SK-N-SH treated with all-trans-retinoic acid at 6 μM for 48 hours (cell line): ENCODE data around the gene GSTO2.

ENCODE experiments used
- ARNTL ChIP-seq: fragments of 450-650 bp; formaldehyde crosslinking; IDR thresholded peaks from 2 replicates; pipeline ENCODE4 v1.5.0; 2020; ENCODE audit warnings: low read depth, mild to moderate bottlenecking, moderate library complexity, borderline replicate concordance
- BACH2 ChIP-seq: fragments of 250-450 bp; sonication (Bioruptor Pico); IDR thresholded peaks from 2 replicates; pipeline ENCODE4 v1.9.0; 2021; ENCODE audit warnings: mild to moderate bottlenecking, borderline replicate concordance
- ESRRG ChIP-seq: fragments of 250-450 bp; sonication (Bioruptor Pico); IDR thresholded peaks from 2 replicates; pipeline ENCODE4 v1.6.1; 2021; ENCODE audit warnings: mild to moderate bottlenecking
- ISL1 ChIP-seq: fragments of 250-450 bp; sonication (Bioruptor Pico); IDR thresholded peaks from 2 replicates; pipeline ENCODE4 v2.1.2; 2022; ENCODE audit warnings: mild to moderate bottlenecking, moderate library complexity
- PATZ1 ChIP-seq: fragments of 250-450 bp; sonication (Bioruptor Pico); IDR thresholded peaks from 2 replicates; pipeline ENCODE4 v1.8.0; 2020; ENCODE audit warnings: mild to moderate bottlenecking, moderate library complexity, borderline replicate concordance
- PPARA ChIP-seq: fragments of 250-450 bp; sonication (Bioruptor Pico); IDR thresholded peaks from 2 replicates; pipeline ENCODE4 v1.5.0; 2020; ENCODE audit warnings: mild to moderate bottlenecking, borderline replicate concordance
- RARB ChIP-seq: fragments of 250-450 bp; sonication (Bioruptor Pico); IDR thresholded peaks from 2 replicates; pipeline ENCODE4 v1.8.0; 2021; ENCODE audit warnings: mild to moderate bottlenecking, moderate library complexity
- SNAI2 ChIP-seq: fragments of 250-450 bp; sonication (Bioruptor Pico); IDR thresholded peaks from 2 replicates; pipeline ENCODE4 v1.5.0; 2020; ENCODE audit warnings: mild to moderate bottlenecking, moderate library complexity
- ZFP3 ChIP-seq: fragments of 250-450 bp; sonication (Bioruptor Pico); IDR thresholded peaks from 2 replicates; pipeline ENCODE4 v1.5.0; 2020; ENCODE audit warnings: mild to moderate bottlenecking, moderate library complexity
- ZFP30 ChIP-seq: fragments of 450-650 bp; formaldehyde crosslinking; IDR thresholded peaks from 2 replicates; pipeline ENCODE4 v1.5.0; 2022; ENCODE audit warnings: mild to moderate bottlenecking, moderate library complexity
- TF ChIP-seq, protein P1 (sequence below): fragments of 250-450 bp; sonication (Bioruptor Pico); IDR thresholded peaks from 2 replicates; pipeline ENCODE4 v1.5.1; 2020; ENCODE audit warnings: low read depth, mild to moderate bottlenecking, moderate library complexity

DNA sequence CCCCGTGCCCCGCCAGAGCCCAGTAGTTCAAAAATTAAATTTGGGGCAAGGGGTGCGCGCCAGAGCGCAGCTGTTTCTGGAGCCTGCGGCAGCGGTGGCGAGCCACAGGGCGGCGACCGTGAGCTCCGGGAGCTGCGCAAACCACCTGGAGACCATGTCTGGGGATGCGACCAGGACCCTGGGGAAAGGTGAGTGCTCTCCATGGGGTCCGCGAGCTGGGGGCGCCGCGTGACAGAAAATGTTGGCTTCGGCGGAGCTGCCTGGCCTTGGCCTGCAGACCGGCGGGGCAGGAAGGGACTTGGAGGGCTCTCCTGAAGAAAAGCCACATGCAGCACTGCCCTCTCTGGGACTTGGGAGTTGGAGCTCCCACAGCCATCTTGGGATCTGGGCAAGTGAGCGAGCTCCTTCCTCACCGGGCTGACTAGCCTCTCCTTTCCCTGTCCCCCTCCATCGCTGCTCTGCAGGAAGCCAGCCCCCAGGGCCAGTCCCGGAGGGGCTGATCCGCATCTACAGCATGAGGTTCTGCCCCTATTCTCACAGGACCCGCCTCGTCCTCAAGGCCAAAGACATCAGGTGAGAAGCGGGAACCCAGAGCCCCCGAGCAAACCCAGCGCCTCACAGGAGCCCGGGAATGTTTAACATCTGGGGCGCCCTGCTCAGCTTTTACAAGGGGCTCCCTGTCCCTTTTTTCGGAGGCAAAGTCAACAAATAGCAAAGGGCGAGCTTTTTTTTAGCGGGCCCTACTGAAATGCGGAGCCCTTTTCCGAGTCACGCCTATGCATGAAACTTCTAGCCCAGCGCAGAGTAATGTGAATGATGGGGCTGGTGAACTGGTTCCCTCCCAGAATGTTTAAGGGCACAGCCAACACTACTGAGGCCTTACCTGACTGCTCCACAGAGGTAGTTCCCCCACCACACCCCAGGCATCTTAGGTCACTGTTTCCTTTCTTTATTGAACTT, 6.1 kb downstream of the GSTO2 start:
- TF ChIP-seq ZFP3 (no peak), PATZ1 (CRISPR knock-in tag) (no peak), ZFP30 (CRISPR knock-in tag) (no peak), ARNTL (CRISPR knock-in tag) (no peak), BACH2 (CRISPR knock-in tag) (no peak), RARB (CRISPR knock-in tag) (no peak), ESRRG (CRISPR knock-in tag) (no peak), SNAI2 (CRISPR knock-in tag) (no peak), ISL1 (CRISPR knock-in tag) (no peak), PPARA (CRISPR knock-in tag) (no peak)
- TF ChIP-seq, protein P1, sequence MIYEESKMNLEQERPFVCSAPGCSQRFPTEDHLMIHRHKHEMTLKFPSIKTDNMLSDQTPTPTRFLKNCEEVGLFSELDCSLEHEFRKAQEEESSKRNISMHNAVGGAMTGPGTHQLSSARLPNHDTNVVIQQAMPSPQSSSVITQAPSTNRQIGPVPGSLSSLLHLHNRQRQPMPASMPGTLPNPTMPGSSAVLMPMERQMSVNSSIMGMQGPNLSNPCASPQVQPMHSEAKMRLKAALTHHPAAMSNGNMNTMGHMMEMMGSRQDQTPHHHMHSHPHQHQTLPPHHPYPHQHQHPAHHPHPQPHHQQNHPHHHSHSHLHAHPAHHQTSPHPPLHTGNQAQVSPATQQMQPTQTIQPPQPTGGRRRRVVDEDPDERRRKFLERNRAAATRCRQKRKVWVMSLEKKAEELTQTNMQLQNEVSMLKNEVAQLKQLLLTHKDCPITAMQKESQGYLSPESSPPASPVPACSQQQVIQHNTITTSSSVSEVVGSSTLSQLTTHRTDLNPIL (CRISPR knock-in tag): no peak
